K562 (cell line): ENCODE data around the gene CGREF1. TPM values are rescaled to one million over a fixed set of nuclear protein-coding genes. Genes with fewer than 3 reads are reported as not detected.
A peak's percentile ranks its signal among the peaks of the same experiment; 100 is the strongest.

Experiments used
- BRCA1 ChIP-seq, 2 experiments: fragments of 450-650 bp in 1 of 2; sonication (generic) in 1 of 2; formaldehyde crosslinking in 1 of 2; IDR thresholded peaks; 2 replicates each; pipeline versions ENCODE4 v1.5.0 to v1.6.1; 2017 to 2020; ENCODE audit warnings: mild to moderate bottlenecking in 1 of 2, missing genetic modification reagents in 1 of 2
- CBX1 ChIP-seq: sonication (generic); IDR thresholded peaks from 2 replicates; pipeline ENCODE4 v1.6.1; 2016; ENCODE audit warnings: antibody characterized with exemption, low read depth, mild to moderate bottlenecking
- ELF2 ChIP-seq: fragments of 250-450 bp; sonication (Bioruptor Pico); IDR thresholded peaks from 2 replicates; pipeline ENCODE4 v1.5.0; 2021; ENCODE audit warnings: mild to moderate bottlenecking
- EP300 ChIP-seq: IDR thresholded peaks from 2 replicates; pipeline ENCODE4 v1.6.1; 2012; ENCODE audit warnings: low read length, improper control_type of control experiment
- ETV1 ChIP-seq: fragments of 450-650 bp; conservative IDR thresholded peaks from 2 replicates; pipeline ENCODE4 v1.6.1; 2016; ENCODE audit warnings: missing genetic modification characterization, control low read depth, low read depth, missing compliant biosample characterization
- HEY1 ChIP-seq: fragments of 250-450 bp; sonication (Bioruptor Pico); IDR thresholded peaks from 2 replicates; pipeline ENCODE4 v1.5.0; 2020; ENCODE audit warnings: mild to moderate bottlenecking, moderate library complexity, borderline replicate concordance
- NCOA2 ChIP-seq, 2 experiments: fragments of 450-650 bp; IDR thresholded peaks; 2 replicates each; pipeline ENCODE4 v1.6.1; 2018; ENCODE audit warnings: mild to moderate bottlenecking in 2 of 2, moderate library complexity in 1 of 2; ENCODE audit not compliant: partially characterized antibody in 2 of 2
- PPARD ChIP-seq: fragments of 250-450 bp; sonication (Bioruptor Pico); IDR thresholded peaks from 2 replicates; pipeline ENCODE4 v1.8.0; 2022; ENCODE audit warnings: inconsistent platforms, mild to moderate bottlenecking, moderate library complexity
- ZBTB1 ChIP-seq: sonication (generic); formaldehyde crosslinking; IDR thresholded peaks from 2 replicates; pipeline ENCODE4 v1.8.1; 2023; ENCODE audit warnings: missing genetic modification reagents, low read depth, mild to moderate bottlenecking, borderline replicate concordance
- ZC3H11A ChIP-seq: IDR thresholded peaks from 2 replicates; pipeline ENCODE4 v1.6.1; 2012; ENCODE audit warnings: low read depth, low read length, improper control_type of control experiment
- ZNF561 ChIP-seq: fragments of 450-650 bp; formaldehyde crosslinking; conservative IDR thresholded peaks from 2 replicates; pipeline ENCODE4 v1.4.0; 2020; ENCODE audit warnings: mild to moderate bottlenecking, moderate library complexity
- ZNF589 ChIP-seq: fragments of 200-800 bp; sonication (Bioruptor generic); IDR thresholded peaks from 2 replicates; pipeline ENCODE4 v1.6.1; 2016; ENCODE audit warnings: low read depth, missing genetic modification characterization, missing compliant biosample characterization
- ZNF75A ChIP-seq: fragments of 450-650 bp; formaldehyde crosslinking; IDR thresholded peaks from 2 replicates; pipeline ENCODE4 v1.4.0; 2020; ENCODE audit warnings: mild to moderate bottlenecking
- ZNF778 ChIP-seq: fragments of 450-650 bp; formaldehyde crosslinking; IDR thresholded peaks from 2 replicates; pipeline ENCODE4 v1.4.0; 2020; ENCODE audit warnings: mild to moderate bottlenecking, moderate library complexity
- polyA plus RNA-seq, 8 experiments: library from polyadenylated mRNA; depleted of rRNA in 4 of 8; stranded (reverse) in 5 of 8; unstranded in 3 of 8; fragments of >200 nt; fragmentation: Nextera tagmentation in 2 of 8; fragmentation: Illumina TruSeq in 1 of 8; extraction: Ambion mirVana in 2 of 8; extraction: Trizol in 1 of 8; gene quantifications; 2 replicates each; pipeline versions ENCODE4 v1.2.1 to v1.2.3, GENCODE V29; 2011 to 2014; ENCODE audit warnings: inconsistent platforms in 1 of 8, missing spikeins in 1 of 8
- total RNA-seq, 7 experiments: library from RNA; depleted of rRNA in 6 of 7; stranded (reverse); fragments of >200 nt in 6 of 7; fragmentation: Illumina TruSeq in 2 of 7; extraction: Trizol in 2 of 7; gene quantifications; 2 replicates each; pipeline versions ENCODE4 v1.2.1 to v1.2.3, GENCODE V29; 2011 to 2021; ENCODE audit warnings: low replicate concordance in 1 of 7
- TF ChIP-seq, protein P1 (sequence below), 2 experiments: fragments of 450-650 bp; formaldehyde crosslinking in 1 of 2; IDR thresholded peaks; 2 replicates each; pipeline versions ENCODE4 v1.4.0 to v1.6.1; 2014 to 2020; ENCODE audit warnings: mild to moderate bottlenecking in 2 of 2, borderline replicate concordance in 1 of 2, low read depth in 1 of 2
- TF ChIP-seq, protein P2 (sequence below): sonication (generic); formaldehyde crosslinking; IDR thresholded peaks from 2 replicates; pipeline ENCODE4 v1.8.0; 2022; ENCODE audit warnings: mild to moderate bottlenecking, missing genetic modification reagents, borderline replicate concordance

Gene CGREF1
- total and polyA plus RNA-seq, 9 of the 15 experiments (the other 6 are each of a cell fraction or from before 2014, with no cell fraction given), result 0.07 to 0.50 (median 0.37) TPM

DNA sequence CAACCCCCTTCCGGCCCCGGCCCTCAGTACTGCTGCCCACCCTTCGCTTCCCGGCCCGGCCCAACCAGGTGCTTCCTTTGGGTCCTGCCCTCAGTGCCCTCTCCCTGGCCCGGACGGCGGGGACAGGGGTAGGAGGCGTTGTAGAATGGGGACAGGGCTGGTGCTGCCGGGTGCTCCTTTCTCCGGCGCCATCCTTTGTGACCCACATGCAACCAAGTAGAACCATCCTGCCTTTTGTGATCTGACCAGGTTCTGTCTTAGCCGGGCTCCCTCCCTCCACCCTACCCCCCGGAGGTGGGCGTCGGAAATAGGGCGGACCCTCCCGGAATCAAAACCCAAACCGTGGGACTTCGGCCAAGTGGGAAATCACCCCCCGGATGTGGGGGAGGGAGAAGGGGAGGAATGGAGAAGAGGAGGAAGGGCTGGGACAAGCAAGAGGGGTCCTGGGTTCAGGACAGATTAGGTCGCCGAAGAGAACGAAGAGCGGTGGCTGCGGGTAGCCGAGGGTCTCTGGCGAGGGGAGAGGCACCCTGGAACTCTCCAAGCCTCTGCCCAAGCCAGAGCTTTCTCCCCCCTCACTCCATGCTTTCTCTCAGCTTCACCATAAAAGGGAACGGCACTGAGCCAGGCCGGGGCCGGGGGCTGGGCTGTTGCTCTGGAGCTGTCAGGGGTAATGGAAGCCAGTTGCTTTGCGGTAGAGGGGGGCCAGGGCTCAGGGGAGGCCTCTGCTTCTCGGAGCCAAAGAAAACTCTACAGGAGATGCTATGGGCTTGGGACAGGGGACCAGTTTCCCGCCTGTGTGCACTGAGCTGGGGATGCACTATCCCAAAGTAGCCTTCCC lies 46.7 kb downstream of the CGREF1 start (continued):
- TF ChIP-seq ZC3H11A, result no peak
- no peak for TF ChIP-seq ZNF778 (CRISPR knock-in tag)
- no peak for TF ChIP-seq NCOA2 (IDR thresholded peaks at IDR 0.05; ENCODE audit: partially characterized antibody in 2 of 2)
- no peak for TF ChIP-seq ZNF561 (CRISPR knock-in tag)
- TF ChIP-seq PPARD (CRISPR knock-in tag), result no peak
- no peak for TF ChIP-seq BRCA1 (IDR thresholded peaks at IDR 0.05)
- TF ChIP-seq BRCA1 (CRISPR knock-in tag; IDR thresholded peaks at IDR 0.05), result 0 out of 2 replicates have a peak, but pooled peaks have one; percentile 48
- TF ChIP-seq ZBTB1 (CRISPR knock-in tag), result peak; percentile 11; the same call in 1 of the 2 replicates
- TF ChIP-seq, protein P1, sequence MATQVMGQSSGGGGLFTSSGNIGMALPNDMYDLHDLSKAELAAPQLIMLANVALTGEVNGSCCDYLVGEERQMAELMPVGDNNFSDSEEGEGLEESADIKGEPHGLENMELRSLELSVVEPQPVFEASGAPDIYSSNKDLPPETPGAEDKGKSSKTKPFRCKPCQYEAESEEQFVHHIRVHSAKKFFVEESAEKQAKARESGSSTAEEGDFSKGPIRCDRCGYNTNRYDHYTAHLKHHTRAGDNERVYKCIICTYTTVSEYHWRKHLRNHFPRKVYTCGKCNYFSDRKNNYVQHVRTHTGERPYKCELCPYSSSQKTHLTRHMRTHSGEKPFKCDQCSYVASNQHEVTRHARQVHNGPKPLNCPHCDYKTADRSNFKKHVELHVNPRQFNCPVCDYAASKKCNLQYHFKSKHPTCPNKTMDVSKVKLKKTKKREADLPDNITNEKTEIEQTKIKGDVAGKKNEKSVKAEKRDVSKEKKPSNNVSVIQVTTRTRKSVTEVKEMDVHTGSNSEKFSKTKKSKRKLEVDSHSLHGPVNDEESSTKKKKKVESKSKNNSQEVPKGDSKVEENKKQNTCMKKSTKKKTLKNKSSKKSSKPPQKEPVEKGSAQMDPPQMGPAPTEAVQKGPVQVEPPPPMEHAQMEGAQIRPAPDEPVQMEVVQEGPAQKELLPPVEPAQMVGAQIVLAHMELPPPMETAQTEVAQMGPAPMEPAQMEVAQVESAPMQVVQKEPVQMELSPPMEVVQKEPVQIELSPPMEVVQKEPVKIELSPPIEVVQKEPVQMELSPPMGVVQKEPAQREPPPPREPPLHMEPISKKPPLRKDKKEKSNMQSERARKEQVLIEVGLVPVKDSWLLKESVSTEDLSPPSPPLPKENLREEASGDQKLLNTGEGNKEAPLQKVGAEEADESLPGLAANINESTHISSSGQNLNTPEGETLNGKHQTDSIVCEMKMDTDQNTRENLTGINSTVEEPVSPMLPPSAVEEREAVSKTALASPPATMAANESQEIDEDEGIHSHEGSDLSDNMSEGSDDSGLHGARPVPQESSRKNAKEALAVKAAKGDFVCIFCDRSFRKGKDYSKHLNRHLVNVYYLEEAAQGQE (IDR thresholded peaks at IDR 0.05; ENCODE audit: borderline replicate concordance), result no peak
- TF ChIP-seq, protein P1 (CRISPR knock-in tag; IDR thresholded peaks at IDR 0.05; ENCODE audit: low read depth), result peak; percentile 15; the same call in 1 of the 2 replicates
- TF ChIP-seq, protein P2, sequence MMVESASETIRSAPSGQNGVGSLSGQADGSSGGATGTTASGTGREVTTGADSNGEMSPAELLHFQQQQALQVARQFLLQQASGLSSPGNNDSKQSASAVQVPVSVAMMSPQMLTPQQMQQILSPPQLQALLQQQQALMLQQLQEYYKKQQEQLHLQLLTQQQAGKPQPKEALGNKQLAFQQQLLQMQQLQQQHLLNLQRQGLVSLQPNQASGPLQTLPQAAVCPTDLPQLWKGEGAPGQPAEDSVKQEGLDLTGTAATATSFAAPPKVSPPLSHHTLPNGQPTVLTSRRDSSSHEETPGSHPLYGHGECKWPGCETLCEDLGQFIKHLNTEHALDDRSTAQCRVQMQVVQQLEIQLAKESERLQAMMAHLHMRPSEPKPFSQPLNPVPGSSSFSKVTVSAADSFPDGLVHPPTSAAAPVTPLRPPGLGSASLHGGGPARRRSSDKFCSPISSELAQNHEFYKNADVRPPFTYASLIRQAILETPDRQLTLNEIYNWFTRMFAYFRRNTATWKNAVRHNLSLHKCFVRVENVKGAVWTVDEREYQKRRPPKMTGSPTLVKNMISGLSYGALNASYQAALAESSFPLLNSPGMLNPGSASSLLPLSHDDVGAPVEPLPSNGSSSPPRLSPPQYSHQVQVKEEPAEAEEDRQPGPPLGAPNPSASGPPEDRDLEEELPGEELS (CRISPR knock-in tag), result 0 out of 2 replicates have a peak, but pooled peaks have one; percentile 50
- peak; percentile 54; the same call in 1 of the 2 replicates for TF ChIP-seq ZNF75A (CRISPR knock-in tag)
- TF ChIP-seq EP300, result no peak
- TF ChIP-seq CBX1, result no peak
- peak; percentile 65 for TF ChIP-seq ETV1 (tag)
- 0 out of 2 replicates have a peak, but pooled peaks have one; percentile 36 for TF ChIP-seq ZNF589 (CRISPR knock-in tag)
- TF ChIP-seq ELF2 (CRISPR knock-in tag), result no peak
- no peak for TF ChIP-seq HEY1 (CRISPR knock-in tag)
